Measurements from ENCODE around the gene EDIL3.

EDIL3 gene, protein sequence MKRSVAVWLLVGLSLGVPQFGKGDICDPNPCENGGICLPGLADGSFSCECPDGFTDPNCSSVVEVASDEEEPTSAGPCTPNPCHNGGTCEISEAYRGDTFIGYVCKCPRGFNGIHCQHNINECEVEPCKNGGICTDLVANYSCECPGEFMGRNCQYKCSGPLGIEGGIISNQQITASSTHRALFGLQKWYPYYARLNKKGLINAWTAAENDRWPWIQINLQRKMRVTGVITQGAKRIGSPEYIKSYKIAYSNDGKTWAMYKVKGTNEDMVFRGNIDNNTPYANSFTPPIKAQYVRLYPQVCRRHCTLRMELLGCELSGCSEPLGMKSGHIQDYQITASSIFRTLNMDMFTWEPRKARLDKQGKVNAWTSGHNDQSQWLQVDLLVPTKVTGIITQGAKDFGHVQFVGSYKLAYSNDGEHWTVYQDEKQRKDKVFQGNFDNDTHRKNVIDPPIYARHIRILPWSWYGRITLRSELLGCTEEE

DNA sequence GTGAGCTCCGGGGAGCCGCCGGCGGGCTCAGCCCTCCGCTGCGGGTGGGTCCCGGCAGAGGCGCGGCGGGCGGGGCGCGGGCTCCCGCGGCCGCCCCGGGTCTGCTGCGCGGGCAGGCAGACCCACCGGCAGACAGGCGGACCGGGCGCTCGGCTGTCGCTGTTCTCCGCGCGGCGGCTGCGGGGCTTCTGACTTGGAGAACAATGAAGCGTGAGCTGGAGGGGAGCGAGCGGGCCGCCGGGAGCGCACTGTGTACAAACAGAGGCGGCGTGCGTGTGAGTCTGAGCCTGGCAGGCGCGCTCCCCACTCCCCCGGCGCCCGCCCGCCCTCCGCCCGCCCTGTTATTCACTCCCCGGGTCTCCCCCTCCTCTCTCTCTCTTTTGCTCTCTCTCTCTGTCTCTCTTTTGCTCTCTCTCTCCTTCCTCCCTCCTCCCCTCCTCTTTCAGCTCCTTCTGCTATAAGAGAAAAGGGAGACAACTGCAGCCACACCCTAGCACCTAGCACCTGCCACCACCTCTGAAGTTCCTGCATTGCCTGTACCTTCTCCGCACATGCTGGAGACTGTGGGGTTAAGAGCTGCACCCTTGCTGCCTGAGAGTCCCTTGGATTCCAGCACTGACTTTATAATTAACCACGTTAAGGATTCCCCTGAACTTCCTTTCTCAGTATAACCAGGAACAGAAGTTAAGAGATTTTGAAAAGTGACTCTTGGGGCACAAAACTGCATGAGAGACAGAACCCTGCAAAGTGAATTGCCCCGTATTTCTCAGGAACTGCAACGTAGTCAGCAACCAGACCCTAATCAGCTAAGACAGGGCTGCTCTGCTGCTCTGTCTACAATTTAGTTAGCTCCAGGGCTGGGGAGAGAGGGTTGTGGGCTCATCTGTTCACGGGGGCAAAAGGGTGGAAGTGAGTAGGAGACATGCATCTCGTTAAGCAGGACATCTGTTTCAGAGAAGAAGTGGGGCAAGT lies at the start of gene EDIL3:
Gene EDIL3, minus strand, starts transcription at position 277 of the 972 bp plus-strand sequence. CDS start 506 bp downstream, outside the sequence.
- TF ChIP-seq JUND (IDR thresholded peaks at IDR 0.05; ENCODE audit: low read depth), result no peak
- in situ Hi-C loops (cut with HindIII; ENCODE audit: low pct_unique_long_range_greater_than_20kb, low sequenced_read_pairs), result no loop called here
- peak; percentile 9 to 33 for DNase-seq (ENCODE audit: low read depth in 1 of 2, low spot score in 1 of 2)

DNA sequence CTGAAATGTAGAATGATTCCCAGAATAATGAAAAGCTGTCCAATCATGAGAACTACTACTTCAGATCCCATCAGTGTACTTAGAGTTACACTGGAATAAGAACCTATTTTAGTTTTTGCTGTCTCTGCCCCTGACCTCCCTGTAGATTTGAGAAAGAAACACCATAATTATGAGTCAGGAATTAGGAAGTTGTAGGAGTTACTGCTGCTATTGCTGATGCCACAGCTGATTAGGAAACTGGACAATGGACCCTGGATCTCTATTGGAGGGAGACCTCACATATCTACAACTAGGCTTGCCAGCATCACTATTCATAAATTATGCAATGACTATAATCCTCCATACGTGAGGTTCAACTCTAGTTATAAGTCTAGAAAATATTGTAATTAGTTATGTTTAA lies 48.8 kb upstream of the EDIL3 start:
- TF ChIP-seq JUND (IDR thresholded peaks at IDR 0.05; ENCODE audit: low read depth), result no peak
- DNase-seq (ENCODE audit: low read depth in 1 of 2, low spot score in 1 of 2), result no peak
- in situ Hi-C loops (cut with HindIII; ENCODE audit: low pct_unique_long_range_greater_than_20kb, low sequenced_read_pairs), result no loop called here

DNA sequence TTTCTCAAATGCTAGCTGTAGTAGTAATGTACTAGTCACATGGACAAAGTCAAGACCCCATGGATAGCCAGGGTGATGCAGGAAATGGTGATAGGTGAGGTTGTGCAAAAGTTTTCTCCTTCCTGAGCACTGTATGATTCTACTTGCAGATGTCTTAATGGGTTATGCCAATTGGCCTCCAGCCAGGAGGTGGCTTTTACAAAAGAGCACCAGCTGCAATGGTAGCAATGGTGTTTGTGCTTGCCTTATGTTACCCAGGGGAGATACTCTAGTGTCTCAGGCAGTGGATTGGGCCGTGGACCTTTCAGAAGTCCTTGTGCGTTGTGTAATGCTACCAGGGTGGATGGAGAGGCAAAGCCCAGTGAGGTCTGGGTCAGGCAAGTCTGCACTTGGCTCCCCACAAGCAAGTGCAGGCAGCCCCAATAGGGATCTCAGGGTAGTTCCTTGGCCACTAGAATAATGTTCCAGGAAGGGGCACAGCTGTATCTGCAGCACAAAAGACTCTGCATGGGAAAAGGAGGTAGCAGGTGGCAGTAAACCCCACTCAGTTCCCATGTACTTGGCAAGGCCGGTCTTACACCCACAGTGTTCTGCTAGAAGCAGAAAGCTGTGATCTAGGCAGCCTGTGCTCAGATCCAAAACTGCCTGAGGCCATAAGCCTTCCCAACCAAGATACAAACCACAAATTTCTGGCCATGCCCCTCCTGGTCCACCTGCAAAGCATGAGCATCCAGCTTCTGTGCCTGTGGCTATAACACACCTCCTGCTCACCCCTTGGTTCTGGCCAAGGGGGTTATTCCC lies 46.4 kb upstream of the EDIL3 start:
- in situ Hi-C loops (cut with HindIII; ENCODE audit: low pct_unique_long_range_greater_than_20kb, low sequenced_read_pairs), result no loop called here
- DNase-seq (ENCODE audit: low read depth in 1 of 2, low spot score in 1 of 2), result no peak
- no peak for TF ChIP-seq JUND (IDR thresholded peaks at IDR 0.05; ENCODE audit: low read depth)

DNA sequence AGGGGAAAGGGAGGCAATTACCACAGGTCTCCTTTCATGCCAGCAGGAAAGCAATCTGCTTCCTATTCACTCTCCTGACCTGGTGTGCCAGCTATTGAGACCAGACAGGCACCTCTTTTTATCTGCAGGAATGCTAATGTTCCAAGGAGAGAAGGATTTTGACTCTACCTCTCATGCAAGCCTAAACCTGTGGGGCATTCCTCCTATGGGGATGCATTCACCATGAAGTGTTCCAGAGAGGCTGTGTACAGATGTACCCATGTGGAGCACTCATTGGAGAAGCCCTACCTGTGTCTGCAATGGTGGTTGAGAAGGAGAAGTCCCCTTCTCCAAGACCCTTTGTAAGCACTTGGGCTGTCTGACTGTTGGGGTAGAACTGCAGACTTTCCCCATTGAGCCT lies 45.4 kb upstream of the EDIL3 start:
- no peak for DNase-seq (ENCODE audit: low read depth in 1 of 2, low spot score in 1 of 2)
- in situ Hi-C loops (cut with HindIII; ENCODE audit: low pct_unique_long_range_greater_than_20kb, low sequenced_read_pairs), result no loop called here
- no peak for TF ChIP-seq JUND (IDR thresholded peaks at IDR 0.05; ENCODE audit: low read depth)

DNA sequence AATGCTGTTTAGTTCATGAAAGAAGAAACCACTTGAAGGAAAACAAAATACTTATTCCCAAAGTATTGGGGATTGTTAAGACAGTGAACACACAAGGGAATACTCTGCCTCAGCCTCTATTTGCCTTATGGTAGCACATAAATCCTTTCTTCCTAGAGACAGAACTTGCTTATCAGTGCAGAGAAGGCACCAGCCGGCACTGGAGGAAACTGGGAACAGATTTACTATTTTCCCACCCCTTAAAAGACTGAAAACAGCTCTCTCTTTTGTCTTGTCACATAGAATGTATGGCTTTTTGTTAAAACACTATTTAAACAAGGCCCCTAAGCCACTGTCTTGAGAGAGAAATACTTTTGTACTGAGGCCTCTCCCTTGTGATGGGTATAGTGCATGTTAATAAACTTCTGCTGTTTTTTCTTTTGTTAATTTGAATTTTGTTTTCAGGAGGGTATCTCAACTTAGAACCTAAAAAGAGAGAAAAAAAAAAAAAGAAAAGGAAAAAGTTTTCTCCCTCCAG lies 40.7 kb upstream of the EDIL3 start:
- DNase-seq (ENCODE audit: low read depth in 1 of 2, low spot score in 1 of 2), result no peak
- no peak for TF ChIP-seq JUND (IDR thresholded peaks at IDR 0.05; ENCODE audit: low read depth)
- in situ Hi-C loops (cut with HindIII; ENCODE audit: low pct_unique_long_range_greater_than_20kb, low sequenced_read_pairs), result no loop called here

DNA sequence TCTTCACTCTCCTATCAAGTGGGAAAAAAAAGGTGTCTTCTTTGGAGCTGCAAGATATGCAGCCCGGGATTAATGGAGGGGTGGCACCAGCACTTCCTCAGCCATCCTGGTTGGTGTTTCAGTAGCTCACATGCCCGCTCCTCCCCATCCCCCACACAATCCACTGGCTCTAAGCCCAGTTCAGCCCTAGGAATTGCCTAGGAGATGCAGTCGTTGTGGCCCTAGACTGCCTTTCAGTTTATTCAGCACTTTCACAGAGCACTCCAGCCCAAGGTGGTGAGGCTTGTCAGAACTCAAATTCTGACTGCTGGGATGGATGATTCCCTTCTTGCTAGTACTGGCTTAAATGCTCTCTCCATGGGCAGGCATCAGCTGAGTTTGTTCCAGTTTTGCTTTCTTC lies 35.1 kb upstream of the EDIL3 start:
- no peak for DNase-seq (ENCODE audit: low read depth in 1 of 2, low spot score in 1 of 2)
- TF ChIP-seq JUND (IDR thresholded peaks at IDR 0.05; ENCODE audit: low read depth), result no peak
- in situ Hi-C loops (cut with HindIII; ENCODE audit: low pct_unique_long_range_greater_than_20kb, low sequenced_read_pairs), result no loop called here

DNA sequence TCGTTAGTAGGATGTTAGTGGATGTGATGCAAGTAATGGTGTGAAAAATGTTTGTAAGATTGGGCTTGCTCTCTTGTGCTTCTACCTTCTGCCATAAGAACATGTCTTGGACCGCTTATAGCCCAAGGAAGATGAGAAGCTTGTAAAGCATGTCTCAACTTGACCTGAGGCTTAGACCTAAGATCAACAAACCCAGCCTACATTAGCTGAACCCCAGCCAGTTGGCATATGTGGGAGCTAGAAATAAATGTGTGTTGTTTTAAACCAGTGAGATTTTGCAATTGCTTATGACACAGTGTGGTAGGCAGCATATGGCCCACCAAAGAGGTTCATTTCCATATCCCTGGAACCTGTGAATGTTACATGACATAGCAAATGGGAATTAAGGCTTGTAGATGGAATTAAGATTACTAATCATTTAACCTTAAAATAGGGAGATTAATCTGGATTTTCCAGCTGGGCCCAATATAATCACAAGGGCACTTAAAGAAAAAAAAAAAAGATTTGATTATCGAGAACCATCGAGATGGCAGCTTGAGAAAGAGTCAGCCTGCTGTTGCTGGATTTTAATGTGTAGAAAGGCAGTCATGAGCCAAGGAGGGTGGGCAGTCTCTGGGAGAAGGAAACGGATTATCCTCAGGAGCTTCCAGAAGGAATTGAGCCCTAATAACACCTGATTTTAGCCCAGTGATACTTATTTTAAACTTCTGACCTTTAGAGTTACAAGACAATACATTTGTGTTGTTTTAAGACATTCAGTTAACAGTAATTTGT lies 27.3 kb upstream of the EDIL3 start:
- in situ Hi-C loops (cut with HindIII; ENCODE audit: low pct_unique_long_range_greater_than_20kb, low sequenced_read_pairs), result no loop called here
- peak in 1 of 2 experiments; percentile 28 for DNase-seq (ENCODE audit: low read depth in 1 of 2, low spot score in 1 of 2)
- TF ChIP-seq JUND (IDR thresholded peaks at IDR 0.05; ENCODE audit: low read depth), result no peak

DNA sequence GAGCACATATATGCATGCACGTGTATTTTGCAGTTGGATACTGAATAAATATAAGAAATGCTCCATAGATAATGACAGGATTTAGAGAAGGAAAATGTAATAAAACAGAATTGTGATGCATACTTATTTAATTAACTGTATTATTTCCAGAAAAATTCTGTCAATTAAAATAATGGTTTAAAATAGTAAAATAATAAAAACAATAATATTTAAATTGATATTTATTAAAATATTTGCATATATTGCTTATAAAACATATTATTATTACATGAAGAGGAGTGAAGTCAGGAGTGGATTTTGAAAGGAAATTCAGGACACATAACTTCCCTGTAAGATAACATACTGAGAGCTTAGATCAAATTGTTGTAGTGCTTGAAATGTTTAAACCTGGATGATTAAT lies 21.4 kb upstream of the EDIL3 start:
- no peak for TF ChIP-seq JUND (IDR thresholded peaks at IDR 0.05; ENCODE audit: low read depth)
- in situ Hi-C loops (cut with HindIII; ENCODE audit: low pct_unique_long_range_greater_than_20kb, low sequenced_read_pairs), result no loop called here
- no peak for DNase-seq (ENCODE audit: low read depth in 1 of 2, low spot score in 1 of 2)

DNA sequence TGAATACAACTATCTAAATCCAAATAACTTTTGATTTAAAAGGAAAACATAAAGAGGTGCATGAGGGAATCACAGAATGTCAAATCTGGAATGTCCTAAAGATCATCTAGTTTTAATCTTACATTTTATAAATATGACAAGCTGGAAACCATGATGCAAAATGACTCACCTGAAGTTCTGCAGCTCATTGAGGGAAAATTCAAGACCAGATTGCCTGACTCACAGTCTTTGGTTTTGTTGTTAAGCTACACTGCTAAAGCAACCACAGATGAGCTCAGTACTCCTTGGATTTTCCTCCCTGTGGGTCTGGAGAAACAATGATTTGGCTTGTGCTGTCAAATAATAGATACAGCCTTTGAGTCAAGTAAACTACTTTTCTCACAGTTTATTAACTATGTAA lies 19.1 kb upstream of the EDIL3 start:
- TF ChIP-seq JUND (IDR thresholded peaks at IDR 0.05; ENCODE audit: low read depth), result no peak
- in situ Hi-C loops (cut with HindIII; ENCODE audit: low pct_unique_long_range_greater_than_20kb, low sequenced_read_pairs), result no loop called here
- DNase-seq (ENCODE audit: low read depth in 1 of 2, low spot score in 1 of 2), result no peak

DNA sequence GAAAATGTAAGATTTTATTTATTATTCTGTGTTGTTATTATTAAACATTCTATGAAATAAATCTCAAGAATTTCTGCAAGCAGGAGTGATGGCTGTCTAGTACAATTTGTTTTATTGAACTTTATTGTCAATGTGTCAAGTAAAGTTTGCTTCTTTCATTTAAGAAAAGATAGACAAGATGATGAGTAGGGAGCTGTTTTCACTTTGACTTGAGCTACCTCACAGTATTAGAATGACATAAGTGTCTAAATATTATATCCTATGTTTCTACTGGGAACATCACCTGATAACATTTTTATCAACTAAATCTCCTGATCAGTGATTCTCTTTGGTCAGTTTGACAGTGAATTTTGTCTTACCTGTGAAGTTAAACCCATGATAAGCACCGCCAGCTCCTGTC lies 12.7 kb upstream of the EDIL3 start:
- in situ Hi-C loops (cut with HindIII; ENCODE audit: low pct_unique_long_range_greater_than_20kb, low sequenced_read_pairs), result no loop called here
- DNase-seq (ENCODE audit: low read depth in 1 of 2, low spot score in 1 of 2), result no peak
- TF ChIP-seq JUND (IDR thresholded peaks at IDR 0.05; ENCODE audit: low read depth), result no peak

DNA sequence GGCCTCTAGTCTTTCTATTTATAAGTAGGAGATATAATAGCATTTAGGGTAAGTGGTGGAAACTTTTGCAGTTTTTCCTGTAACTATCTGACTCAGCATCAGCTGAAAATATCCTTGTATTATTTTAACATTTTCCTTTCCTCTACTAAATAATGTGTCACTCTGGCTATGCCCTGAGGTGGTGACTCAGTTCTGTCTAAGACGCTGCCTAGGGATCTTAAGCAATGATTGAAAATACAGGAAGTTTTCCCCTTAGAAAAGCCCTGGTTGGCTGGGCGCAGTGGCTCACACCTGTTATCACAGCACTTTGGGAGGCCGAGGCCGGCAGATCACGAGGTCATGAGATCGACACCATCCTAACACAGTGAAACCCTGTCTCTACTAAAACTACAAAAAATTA lies 9.3 kb upstream of the EDIL3 start:
- in situ Hi-C loops (cut with HindIII; ENCODE audit: low pct_unique_long_range_greater_than_20kb, low sequenced_read_pairs), result no loop called here
- TF ChIP-seq JUND (IDR thresholded peaks at IDR 0.05; ENCODE audit: low read depth), result no peak
- DNase-seq (ENCODE audit: low read depth in 1 of 2, low spot score in 1 of 2), result no peak

Data from T47D (cell line).